ENCODE data around the gene UBE2L3. TPM values are rescaled to one million over a fixed set of nuclear protein-coding genes. Genes with fewer than 3 reads are reported as not detected.
"Not testable (repeated sequence)": the region's sequence is repeated elsewhere in the genome, so short reads cannot be mapped to it uniquely, and the experiment has no call there.

The UBE2L3 gene
- total and polyA plus RNA-seq, 2 of the 8 experiments (the other 6 are each of a cell fraction or from before 2014, with no cell fraction given): 63.5 to 90.0 TPM

DNA sequence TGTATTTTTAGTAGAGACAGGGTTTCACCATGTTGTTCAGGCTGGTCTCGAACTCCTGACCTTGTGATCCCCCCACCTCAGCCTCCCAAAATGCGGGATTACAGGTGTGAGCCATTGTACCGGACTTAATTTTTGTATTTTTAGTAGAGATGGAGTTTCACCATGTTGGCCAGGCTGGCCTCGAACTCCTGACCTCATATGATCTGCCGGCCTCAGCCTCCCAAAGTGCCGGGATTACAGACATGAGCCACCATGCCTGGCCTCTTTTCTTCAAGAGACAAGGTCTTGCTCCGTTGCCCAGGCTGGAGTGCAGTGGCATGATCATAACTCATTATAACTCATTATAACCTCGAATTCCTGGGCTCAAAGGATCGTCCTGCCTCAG lies 13.1 kb downstream of the UBE2L3 start:
- WGBS, 2 experiments (ENCODE audit: extremely low coverage in 1 of 2, insufficient coverage in 1 of 2, insufficient read length in 1 of 2, insufficient replicate concordance in 2 of 2, low coverage in 1 of 2, low lambda C conversion rate in 2 of 2, missing lambda C conversion rate in 1 of 2): 93% methylated on average over 9 of the region's 9 CpGs; no CpG with 5 or more reads in 1 of the 2 experiments
- H3K18ac ChIP-seq (ENCODE audit: extremely low read depth, low read length); H3K27ac ChIP-seq (ENCODE audit: low read depth, low read length); H3K14ac ChIP-seq (ENCODE audit: insufficient read length); H3K79me1 ChIP-seq (ENCODE audit: low read depth, low read length); H3K27me3 ChIP-seq (replicated peaks in 1 of 4; ENCODE audit: control insufficient read depth in 3 of 4, extremely low read depth in 1 of 4, insufficient read depth in 3 of 4, low read length in 3 of 4); H4K5ac ChIP-seq (ENCODE audit: insufficient read length, low read depth, low read length); CTCF ChIA-PET (ENCODE audit: partially characterized antibody); H2AFZ ChIP-seq (ENCODE audit: low read length); FAIRE-seq; H2AK5ac ChIP-seq (ENCODE audit: low read depth, low read length); H3K9me3 ChIP-seq (ENCODE audit: insufficient read depth in 2 of 2, low read depth in 1 of 2, low read length in 1 of 2); H3K4me3 ChIP-seq (ENCODE audit: extremely low read depth in 1 of 4, insufficient read depth in 2 of 4, low read depth in 3 of 4, low read length in 4 of 4); H3K56ac ChIP-seq (replicated peaks; ENCODE audit: insufficient read length, low read depth, low read length); H2BK15ac ChIP-seq (ENCODE audit: low read length); H3K36me3 ChIP-seq (ENCODE audit: control insufficient read depth in 2 of 4, insufficient read depth in 4 of 4, low read length in 3 of 4); H2BK12ac ChIP-seq (ENCODE audit: low read depth, low read length); H2BK120ac ChIP-seq (replicated peaks; ENCODE audit: low read depth, low read length); H4K8ac ChIP-seq (ENCODE audit: extremely low read depth, insufficient read depth, low read length); H4K91ac ChIP-seq (replicated peaks; ENCODE audit: insufficient read length, low read length); H2BK20ac ChIP-seq (ENCODE audit: low read length); H3K4ac ChIP-seq (replicated peaks; ENCODE audit: insufficient read length, low read depth, low read length); H3K23me2 ChIP-seq (ENCODE audit: low read depth, low read length); H2BK5ac ChIP-seq (ENCODE audit: low read depth, low read length); H3K23ac ChIP-seq (ENCODE audit: insufficient read length); H3K4me2 ChIP-seq (ENCODE audit: insufficient read depth in 1 of 2, low read depth in 2 of 2, low read length in 2 of 2); H3K9ac ChIP-seq (replicated peaks in 1 of 4; ENCODE audit: extremely low read depth in 1 of 4, low read depth in 3 of 4, low read length in 3 of 4); H3K4me1 ChIP-seq (replicated peaks in 1 of 4; ENCODE audit: control insufficient read depth in 3 of 4, insufficient read depth in 4 of 4, low read length in 3 of 4); DNase-seq (ENCODE audit: low read depth in 1 of 2, low spot score in 2 of 2): not testable (repeated sequence)
- peaks cover 52 to 96% of the 10 kb centered on the region in 2 experiments for H3K79me2 ChIP-seq (ENCODE audit: control insufficient read depth in 1 of 2, insufficient read depth in 2 of 2, low read length in 2 of 2)
- H4K20me1 ChIP-seq (replicated peaks in 1 of 2; ENCODE audit: control insufficient read depth in 1 of 2, insufficient read depth in 2 of 2, low read length in 2 of 2): peaks cover 36% of the 10 kb centered on the region in 2 experiments
- POLR2A ChIA-PET (ENCODE audit: partially characterized antibody): interaction anchor here (1.0 kb wide), 1 partner anchor 26 kb away, joined by 3 read pairs; no protein-coding TSS in a partner anchor
